HG02759 (cell line): Measurements from ENCODE around the gene ZBTB33.

Source experiments
- ATAC-seq: cut with Tn5 transposase; IDR thresholded peaks from one replicate; pipeline ENCODE4 v1.9.1; 2021; ENCODE audit warnings: mild to moderate bottlenecking, moderate library complexity; ENCODE audit not compliant: unreplicated experiment

The ZBTB33 gene

GRCh38 chrX:120304256-120304655 is 53.6 kb downstream of the ZBTB33 start:
- ATAC-seq = no peak

- no peak for ATAC-seq
Measured at GRCh38 chrX:120305531-120306141, 55.0 kb downstream of the ZBTB33 start.

- ATAC-seq = no peak
Measured at GRCh38 chrX:120306630-120307029, 56.0 kb downstream of the ZBTB33 start.
